Measurements from ENCODE around the gene MYOG. TPM values are rescaled to one million over a fixed set of nuclear protein-coding genes. Genes with fewer than 3 reads are reported as not detected.

MYOG gene
- total RNA-seq, 1 donor from 2014 or later: not detected

DNA sequence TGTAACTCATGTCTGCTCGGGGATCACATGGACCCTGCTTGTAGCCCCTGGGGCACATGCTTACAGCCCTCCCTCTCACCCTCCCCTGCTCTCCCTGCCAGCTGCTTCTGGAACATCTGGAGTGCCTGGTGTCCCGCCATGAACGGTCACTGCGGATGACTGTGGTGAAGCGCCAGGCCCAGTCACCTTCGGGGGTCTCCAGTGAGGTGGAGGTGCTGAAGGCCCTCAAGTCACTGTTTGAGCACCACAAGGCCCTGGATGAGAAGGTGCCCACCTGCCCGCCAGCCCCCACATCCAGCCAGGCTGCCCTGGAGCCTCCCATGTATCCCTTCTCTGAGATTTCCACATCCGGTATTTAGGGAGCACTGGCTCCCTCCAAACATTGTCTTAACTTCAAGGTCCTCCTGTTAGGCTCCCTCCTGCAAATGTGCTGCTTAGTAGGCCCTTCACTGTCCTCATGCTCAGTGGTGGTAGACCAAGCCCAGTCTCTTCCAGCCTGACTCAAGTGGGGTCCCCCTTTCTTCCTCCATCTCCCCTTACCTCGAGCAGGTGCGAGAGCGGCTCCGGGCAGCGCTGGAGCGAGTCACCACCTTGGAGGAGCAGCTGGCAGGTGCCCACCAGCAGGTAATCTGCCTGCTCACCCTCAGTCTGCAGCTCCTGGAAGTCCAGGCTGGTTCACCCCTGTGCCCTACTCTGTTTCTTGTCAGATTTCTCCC lies 41.8 kb downstream of the MYOG start:
- DNase-seq (ENCODE audit: low spot score in 2 of 2, unreplicated experiment in 2 of 2): no peak
- Mint-ChIP-seq H3K9me3 (no peaks in the 10 kb centered on the region), H3K4me1 (peaks cover 63% of the 10 kb centered on the region), H3K27ac (no peak overlapping the region), H3K36me3 (peaks cover 12% of the 10 kb centered on the region), H3K27me3 (ENCODE audit: low read depth) (no peaks in the 10 kb centered on the region), H3K4me3 (no peak overlapping the region)
- TF ChIP-seq, protein P1, sequence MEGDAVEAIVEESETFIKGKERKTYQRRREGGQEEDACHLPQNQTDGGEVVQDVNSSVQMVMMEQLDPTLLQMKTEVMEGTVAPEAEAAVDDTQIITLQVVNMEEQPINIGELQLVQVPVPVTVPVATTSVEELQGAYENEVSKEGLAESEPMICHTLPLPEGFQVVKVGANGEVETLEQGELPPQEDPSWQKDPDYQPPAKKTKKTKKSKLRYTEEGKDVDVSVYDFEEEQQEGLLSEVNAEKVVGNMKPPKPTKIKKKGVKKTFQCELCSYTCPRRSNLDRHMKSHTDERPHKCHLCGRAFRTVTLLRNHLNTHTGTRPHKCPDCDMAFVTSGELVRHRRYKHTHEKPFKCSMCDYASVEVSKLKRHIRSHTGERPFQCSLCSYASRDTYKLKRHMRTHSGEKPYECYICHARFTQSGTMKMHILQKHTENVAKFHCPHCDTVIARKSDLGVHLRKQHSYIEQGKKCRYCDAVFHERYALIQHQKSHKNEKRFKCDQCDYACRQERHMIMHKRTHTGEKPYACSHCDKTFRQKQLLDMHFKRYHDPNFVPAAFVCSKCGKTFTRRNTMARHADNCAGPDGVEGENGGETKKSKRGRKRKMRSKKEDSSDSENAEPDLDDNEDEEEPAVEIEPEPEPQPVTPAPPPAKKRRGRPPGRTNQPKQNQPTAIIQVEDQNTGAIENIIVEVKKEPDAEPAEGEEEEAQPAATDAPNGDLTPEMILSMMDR (IDR thresholded peaks at IDR 0.05; ENCODE audit: unreplicated experiment): no peak

DNA sequence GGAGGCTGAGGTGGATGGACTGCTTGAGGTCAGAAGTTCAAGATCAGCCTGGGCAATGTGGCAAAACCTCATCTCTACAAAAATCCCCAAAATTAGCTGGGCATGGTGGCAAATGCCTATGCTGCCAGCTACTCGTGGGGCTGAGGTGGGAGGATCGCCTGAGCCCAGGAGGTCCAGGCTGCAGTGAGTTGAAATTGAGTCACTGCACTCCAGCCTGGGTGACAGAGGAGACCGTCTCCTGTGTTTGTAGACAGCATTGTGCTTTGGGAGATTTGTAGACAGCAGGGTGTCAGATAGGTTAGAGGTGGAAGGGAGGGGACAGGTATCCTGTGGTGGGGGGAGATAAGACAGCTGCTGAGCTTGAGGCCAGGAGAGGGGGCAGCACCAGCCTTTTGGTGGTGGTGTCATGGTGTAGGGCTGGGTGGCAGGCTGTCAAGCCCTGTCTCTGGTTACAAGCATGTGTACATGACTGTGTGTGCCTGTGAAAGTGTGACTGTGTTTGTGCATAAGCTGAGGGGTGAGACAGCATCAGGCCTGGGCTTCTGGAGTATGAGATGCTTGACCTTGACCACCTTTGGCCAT lies 44.4 kb downstream of the MYOG start:
- no peak for DNase-seq (ENCODE audit: low spot score in 2 of 2, unreplicated experiment in 2 of 2)
- TF ChIP-seq, protein P1 (IDR thresholded peaks at IDR 0.05; ENCODE audit: unreplicated experiment): no peak
- no peak overlapping the region for H3K27ac Mint-ChIP-seq
- H3K4me3 Mint-ChIP-seq: no peak overlapping the region
- H3K9me3 Mint-ChIP-seq: no peaks in the 10 kb centered on the region
- H3K4me1 Mint-ChIP-seq: peaks cover 39% of the 10 kb centered on the region
- H3K27me3 Mint-ChIP-seq (ENCODE audit: low read depth): peaks cover 3% of the 10 kb centered on the region
- H3K36me3 Mint-ChIP-seq: peaks cover 12% of the 10 kb centered on the region

DNA sequence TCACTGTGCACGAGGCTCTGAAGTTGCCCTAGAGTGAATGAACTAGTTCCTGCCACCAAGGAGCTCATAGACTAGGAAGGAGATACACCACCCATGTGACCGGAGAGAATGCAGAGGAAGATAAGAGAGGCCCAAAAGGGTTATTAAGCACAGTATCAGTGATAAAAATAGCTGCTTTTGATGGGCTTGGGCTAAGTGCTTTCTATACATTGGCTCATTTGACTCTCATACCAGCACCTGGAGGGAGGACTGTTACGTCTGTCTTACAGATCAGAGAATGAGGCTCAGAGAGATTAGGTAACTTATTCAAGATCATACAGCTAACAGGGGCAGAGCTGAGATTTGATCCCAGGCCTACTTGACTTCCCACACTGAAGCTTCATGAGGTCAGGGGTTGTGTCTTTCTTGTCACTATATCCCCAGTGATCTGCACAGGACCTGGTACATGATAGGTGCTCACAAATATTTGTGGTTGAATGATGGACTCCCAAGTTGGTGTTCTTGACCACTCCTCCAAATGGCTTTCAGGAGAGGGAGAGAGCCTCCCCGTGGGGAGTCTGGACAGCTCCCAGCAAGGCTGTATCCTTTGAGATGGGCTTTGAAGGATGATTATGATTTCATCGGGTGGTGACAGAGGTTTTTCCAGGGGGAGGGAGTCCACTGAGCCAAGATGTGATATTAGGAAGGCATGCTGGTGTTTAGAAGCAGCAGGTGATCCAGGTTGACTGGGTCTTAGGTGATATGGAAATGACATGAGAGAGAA lies 45.1 kb downstream of the MYOG start:
- no peaks in the 10 kb centered on the region for H3K9me3 Mint-ChIP-seq
- TF ChIP-seq, protein P1 (IDR thresholded peaks at IDR 0.05; ENCODE audit: unreplicated experiment): no peak
- no peak for DNase-seq (ENCODE audit: low spot score in 2 of 2, unreplicated experiment in 2 of 2)
- H3K36me3 Mint-ChIP-seq: peaks cover 12% of the 10 kb centered on the region
- H3K27me3 Mint-ChIP-seq (ENCODE audit: low read depth): peaks cover 3% of the 10 kb centered on the region
- H3K4me1 Mint-ChIP-seq: peaks cover 35% of the 10 kb centered on the region
- H3K27ac Mint-ChIP-seq: no peak overlapping the region
- no peak overlapping the region for H3K4me3 Mint-ChIP-seq

DNA sequence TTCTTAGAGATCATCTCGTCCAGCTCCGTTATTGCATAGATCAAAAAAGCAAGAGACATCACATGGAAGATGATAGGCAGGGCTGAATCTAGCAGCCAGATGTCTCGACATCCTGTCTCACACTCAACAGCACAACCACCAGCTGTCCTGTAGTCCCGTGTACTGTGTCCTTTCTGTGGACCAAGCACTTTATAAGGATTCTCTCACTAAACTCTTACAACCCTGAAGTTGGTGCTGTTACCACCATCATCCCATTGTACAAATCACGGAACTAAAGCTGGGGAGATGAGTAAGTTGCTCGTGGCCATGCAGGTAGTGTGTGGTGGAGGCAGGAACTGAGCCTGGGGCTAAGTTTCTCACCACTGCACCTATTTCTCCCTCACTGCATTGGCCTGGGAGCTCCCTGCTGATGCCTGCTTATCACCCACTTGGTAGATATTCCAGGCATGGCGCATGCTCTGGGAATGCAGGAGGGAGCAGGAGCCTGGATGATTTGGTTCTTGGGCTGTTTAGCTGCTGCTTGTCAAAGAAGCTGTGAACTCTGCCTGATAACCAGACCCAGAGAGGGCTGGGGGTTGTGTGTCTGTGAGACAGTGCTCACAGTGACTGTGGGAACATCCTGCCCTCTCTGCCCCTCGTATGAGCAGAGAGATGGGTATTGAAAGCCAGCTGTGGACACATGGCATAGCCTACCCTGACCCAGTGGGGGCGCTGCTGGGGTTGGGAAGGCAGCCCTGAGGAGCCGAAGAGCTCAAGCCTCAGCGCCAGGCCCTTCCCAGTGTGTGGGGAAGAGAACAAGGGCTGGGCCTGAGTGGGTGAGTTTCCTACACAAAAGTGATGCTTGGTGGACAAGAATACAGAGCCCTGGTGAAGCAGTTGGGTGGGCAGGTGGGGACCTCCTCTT lies 46.0 kb downstream of the MYOG start:
- Mint-ChIP-seq H3K36me3 (peaks cover 8% of the 10 kb centered on the region), H3K4me1 (peaks cover 31% of the 10 kb centered on the region), H3K4me3 (no peak overlapping the region), H3K27ac (no peak overlapping the region), H3K27me3 (ENCODE audit: low read depth) (peaks cover 3% of the 10 kb centered on the region), H3K9me3 (no peaks in the 10 kb centered on the region)
- no peak for DNase-seq (ENCODE audit: low spot score in 2 of 2, unreplicated experiment in 2 of 2)
- TF ChIP-seq, protein P1 (IDR thresholded peaks at IDR 0.05; ENCODE audit: unreplicated experiment): no peak

DNA sequence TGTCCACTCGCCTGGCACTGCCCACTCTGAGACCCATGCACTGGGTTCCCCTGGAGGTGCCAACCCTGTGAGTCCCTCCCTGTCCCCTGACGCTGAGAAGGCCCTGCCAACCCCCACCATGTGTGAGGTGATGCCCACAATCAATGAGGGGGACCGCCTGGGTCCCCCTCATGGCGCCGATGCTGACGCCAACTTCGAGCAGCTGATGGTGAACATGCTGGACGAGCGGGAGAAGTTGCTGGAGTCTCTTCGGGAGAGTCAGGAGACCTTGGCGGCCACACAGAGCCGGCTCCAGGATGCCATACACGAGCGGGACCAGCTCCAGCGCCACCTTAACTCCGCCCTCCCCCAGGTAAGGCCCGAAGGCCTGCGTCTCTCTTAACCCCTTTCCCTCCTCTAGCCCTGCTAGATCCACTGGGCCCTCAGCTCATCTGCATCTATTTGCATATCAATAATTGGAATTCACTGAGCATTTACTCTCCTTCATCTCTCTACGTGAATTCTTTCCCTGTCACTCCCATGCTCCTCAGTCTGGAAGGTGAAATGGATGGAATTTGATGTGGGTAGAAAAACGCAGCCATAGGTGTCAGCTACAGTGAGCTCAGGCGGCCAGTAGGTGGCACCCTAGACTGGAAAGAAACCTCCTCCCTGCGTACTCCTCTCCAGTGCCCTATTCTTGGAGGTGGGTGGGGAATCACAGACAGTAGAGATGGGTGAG lies 46.8 kb downstream of the MYOG start:
- H3K27me3 Mint-ChIP-seq (ENCODE audit: low read depth): peaks cover 3% of the 10 kb centered on the region
- H3K27ac Mint-ChIP-seq: no peak overlapping the region
- H3K4me3 Mint-ChIP-seq: no peak overlapping the region
- no peaks in the 10 kb centered on the region for H3K9me3 Mint-ChIP-seq
- TF ChIP-seq, protein P1 (IDR thresholded peaks at IDR 0.05; ENCODE audit: unreplicated experiment): peak; percentile 83
- peak; percentile 60 to 80 for DNase-seq (ENCODE audit: low spot score in 2 of 2, unreplicated experiment in 2 of 2)
- H3K4me1 Mint-ChIP-seq: peaks cover 23% of the 10 kb centered on the region
- peaks cover 4% of the 10 kb centered on the region for H3K36me3 Mint-ChIP-seq

All from mesothelial cell of epicardium (in vitro differentiated cells).